ENCODE measurements around the gene PPP2R1A.

- no peak for TF ChIP-seq CTCF (IDR thresholded peaks at IDR 0.05)
- no peak for TF ChIP-seq POLR2A (IDR thresholded peaks at IDR 0.05)
Measured at GRCh38 chr19:52191389-52191788, 1.5 kb downstream of the PPP2R1A start.
